GM18909 (cell line): ENCODE measurements around the gene ROBO1.

Source experiments
- ATAC-seq: cut with Tn5 transposase; IDR thresholded peaks from one replicate; pipeline ENCODE4 v1.9.1; 2021; ENCODE audit warnings: mild to moderate bottlenecking; ENCODE audit not compliant: unreplicated experiment, poor library complexity

ROBO1 gene

DNA sequence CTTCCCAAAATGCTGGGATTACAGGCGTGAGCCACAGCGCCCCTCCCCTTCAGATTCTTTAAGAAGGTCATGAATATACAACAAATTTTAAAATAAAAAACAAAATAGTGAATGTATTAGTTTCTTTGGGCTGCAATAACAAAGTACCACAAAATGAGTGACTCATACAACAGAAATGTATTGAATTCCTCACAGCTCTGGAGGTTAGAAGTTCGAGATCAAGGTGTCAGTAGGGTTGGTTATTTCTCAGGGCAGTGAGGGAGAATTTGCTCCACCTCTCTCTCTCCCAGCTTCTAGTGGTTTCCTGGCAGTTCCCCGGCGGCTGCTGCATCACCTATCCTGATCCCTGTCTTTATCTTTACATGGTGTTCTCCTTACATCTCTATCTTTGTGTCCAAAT is 804.0 kb downstream of the ROBO1 start:
- no peak for ATAC-seq

DNA sequence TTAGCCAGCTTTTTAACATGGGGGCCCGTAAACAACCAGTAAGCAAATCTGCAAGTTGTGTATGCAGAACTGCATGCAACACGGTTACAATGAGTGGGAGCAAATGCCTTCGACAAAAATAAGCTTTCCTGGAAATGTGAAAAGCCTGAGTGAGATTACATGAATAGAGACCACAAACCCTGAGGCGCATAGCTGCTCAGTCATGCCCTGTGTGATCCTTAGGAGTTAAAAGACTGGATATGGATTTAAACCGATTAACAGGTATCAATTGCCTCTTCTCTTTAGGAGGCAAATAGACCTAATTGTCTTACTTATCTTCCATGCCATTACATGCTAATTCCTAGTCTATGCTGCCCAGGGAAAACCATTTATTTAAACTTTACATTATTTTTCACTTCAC is 810.3 kb downstream of the ROBO1 start:
- ATAC-seq: no peak

DNA sequence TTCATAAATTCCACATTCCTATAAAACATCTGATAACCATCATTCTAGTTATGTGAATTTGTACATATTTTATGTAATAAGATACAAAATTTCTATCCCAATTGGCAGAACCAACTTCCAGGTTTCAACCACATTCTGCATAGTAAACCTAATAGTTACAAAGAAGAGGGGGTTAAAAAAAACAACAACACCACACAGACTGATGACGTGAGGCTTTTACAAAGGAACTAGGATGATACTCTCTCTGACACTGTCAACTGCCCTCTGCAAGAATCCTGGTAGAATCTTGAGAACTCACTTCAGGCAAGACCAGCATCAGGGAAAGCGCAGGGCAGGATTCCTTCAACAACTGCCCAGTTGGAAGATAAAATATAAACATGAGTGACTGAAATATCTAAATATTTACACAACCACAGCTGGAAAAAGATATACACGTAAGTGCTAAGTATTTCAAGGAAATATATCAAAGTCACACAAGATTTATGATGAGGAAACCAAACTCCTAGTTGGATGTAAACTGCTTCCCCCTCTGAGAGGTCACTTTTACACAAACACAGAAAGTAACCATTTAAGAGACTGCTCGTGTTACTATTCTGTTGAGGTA is 816.4 kb downstream of the ROBO1 start:
- ATAC-seq: no peak

DNA sequence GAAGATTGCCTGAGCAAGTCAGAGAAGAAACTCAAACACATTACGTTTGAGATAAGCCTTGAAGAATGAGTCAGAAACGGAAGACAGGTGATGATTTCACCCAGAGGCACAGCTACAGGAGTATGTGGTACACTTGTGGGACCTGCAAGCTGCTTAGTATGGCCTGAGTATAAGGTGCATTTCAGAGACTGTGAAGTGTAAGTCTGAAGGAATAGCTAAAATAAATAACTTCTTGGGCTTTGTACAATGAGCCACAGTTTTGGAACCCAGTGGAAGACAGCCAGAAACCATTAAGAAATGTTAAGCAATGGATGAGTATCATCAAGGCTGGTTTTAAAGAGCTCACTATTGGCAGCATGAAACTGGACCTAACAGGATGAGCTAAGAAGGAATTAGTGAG is 826.2 kb downstream of the ROBO1 start:
- ATAC-seq: no peak

DNA sequence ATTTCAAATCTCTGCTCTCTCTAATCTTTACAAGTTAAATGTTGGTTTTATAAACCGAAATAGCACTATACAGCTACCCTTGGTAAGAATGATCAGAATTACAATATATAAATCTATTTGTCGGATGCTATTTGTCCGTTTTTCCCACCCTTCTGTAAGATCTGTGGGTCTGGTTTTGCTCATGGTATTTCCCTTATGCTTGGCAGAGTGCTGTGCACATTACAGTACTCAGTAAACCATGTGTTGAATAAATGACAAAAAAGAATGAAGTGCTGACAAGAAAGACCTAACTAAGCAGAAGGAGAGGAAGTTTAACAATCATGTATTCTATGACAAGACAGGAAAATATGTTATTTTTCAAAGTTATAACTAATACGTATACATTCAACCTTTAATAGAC is 827.2 kb downstream of the ROBO1 start:
- ATAC-seq: no peak

DNA sequence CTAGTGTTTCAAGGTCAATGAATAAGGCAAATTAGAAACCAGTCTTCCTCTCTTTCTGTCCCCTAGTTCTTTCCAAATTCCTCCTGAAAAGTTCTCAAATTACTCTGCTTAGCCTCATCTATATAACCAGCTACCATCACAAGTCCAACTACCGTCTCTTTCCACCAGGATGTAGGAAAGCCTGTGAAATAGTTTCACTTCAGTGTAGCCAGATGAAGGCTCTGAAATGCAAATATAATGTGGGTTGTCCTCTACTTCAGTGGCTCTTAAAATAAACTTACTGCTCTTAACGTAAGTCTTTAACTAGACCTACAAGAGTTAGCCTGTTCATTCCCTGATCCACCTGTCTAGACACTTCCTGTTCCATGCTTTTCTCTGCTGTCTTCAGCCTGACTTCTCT is 827.7 kb downstream of the ROBO1 start:
- no peak for ATAC-seq

DNA sequence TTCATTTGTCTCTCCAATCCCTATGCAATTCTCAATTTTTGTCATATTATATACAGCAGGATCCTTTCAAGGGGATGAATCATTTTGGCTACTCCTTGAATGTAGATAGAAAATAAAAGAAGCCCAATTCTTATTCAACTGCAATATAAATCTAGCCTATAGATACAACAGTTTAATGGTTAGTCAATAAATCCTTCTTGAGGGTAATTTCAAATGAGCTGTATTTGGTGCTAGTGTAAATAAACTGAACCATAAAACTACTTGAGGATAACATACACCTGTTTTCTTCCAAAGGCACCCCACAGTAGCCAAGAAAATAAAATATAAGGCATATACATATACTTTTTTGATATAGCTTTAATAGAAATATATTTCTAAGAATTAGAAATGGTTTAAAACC is 830.3 kb downstream of the ROBO1 start:
- no peak for ATAC-seq

DNA sequence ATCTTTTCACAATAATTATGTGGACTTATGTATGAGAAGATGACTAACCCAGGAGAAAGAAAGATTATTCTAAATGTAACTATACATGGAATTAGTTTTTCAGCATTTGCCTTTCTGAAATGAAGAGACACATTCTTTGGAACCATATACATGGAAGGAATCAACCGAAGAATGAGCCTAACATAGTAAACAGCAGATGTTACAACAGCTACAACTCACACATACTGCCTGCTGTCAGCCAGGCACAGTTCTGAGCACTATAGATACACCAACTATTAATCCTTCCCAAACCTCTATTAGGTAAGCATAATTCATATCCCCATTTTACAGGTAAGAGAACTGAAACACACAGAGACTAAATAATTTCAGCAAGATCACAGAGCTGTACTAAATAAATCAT is 840.0 kb downstream of the ROBO1 start:
- ATAC-seq: no peak

DNA sequence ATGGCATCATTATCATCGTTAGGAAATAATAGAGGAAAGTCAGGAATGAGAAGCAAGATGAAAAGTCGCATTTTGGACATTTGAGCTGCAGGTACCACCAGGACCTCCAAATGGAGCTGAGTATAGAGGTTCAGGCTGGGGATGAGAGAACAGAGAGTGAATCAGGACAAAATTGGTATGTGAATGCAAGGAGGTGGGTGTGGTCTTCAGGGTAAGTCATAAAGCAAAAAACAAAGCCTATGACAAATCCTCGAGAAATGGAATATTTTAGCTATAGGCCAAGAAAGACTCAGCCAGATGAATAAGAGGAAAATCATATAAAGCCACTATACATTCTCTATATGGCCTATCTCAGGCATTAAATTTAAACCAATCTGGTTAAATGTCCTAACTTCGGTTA is 841.3 kb downstream of the ROBO1 start:
- no peak for ATAC-seq

DNA sequence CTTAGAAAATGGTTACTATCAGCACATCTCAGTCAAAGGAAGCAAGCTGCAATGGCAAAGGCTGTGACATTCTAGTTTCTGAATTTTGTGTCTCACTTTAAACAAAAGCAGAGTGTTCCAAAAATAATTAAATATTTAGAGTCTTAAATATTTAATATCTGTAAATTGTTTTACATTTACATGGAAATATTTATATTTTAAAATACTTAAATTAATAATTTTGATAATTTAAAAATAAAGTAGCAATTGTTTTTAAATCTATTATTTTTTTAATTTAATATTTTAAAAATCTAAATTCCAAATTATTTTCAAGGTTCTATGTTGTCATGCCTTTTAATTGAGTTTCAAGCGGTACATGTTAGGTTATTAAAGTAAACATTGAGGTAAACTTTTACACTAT is 843.1 kb downstream of the ROBO1 start:
- ATAC-seq: no peak

DNA sequence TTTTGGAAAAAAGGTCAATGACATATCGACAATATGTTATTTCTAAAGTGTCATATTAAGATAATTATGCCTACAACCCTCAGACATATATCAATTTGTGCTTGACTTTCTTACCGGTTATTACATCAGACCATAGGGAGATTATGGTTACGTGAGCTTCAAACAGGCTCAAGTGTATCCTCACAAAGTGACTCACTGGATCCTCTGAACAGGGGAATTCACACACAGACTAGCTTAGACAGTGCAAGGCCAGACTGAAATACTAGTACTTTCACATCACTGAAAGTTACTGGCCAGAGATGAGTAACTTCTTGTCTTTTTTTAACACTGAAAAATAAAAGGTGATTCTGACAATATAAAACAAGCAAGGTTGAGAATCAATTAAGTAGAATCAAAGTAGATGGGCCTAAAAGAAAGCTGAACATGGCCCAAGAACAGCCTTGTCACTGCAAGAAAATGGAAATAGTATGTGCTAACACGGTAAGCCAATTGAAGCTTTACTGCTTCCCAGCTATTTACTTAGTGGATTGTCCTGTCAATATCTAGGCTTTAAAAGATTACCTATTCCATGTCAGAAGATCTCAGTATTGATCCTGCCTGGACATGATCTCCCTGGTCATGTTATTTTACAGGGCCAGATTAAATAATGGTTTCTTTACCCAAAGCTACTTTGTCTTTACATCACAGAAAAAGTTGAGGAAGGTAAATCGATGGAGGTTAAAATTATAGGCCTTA is 848.6 kb downstream of the ROBO1 start:
- no peak for ATAC-seq

DNA sequence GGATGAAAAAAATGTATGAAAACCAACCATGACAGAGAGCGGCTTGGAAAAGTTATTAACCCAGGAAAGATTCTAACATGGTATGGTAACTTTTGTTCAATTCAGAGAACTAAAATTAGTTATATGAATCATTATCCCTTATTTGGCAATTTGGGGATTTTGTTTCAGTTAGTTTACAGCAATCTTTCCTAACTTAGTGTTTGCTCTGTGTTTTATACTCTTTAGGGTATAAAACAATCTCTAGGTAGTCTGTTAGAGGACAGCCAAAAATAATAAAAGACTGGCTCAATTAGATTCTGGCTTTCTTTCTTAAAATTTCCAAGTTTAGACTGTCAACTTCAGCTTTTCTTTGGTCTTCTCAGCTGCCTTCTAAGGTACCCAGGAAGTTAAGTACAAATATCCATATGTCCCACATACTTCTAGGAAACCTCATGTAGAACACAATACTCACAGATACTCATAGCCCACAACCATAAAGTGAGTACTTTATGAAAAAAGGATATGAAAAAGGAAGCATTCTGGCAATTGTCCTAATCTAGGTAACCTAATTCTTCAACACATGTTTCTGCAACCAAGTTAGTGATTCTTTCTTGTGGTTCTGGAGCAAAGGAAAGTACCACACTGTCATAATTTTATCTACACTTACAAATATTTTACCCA is 849.3 kb downstream of the ROBO1 start:
- no peak for ATAC-seq

DNA sequence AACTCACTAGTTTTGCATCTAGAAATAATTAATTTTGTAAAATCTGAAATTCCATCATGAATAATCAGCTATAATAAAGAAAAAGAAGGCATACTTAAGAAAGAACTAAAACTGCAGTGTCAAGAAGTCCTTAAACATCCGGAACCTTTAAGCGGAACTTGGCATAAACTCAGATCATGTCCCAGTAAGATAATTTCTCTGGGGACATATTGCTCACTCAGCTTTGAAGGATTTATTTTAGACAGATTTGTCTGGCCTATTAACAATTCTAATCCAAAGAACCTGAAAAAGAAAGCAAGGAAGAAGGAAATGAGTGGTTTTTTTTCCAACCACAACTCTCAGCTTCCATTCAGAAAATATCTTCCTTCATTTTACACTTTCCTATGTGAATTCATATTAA is 850.3 kb downstream of the ROBO1 start:
- no peak for ATAC-seq

DNA sequence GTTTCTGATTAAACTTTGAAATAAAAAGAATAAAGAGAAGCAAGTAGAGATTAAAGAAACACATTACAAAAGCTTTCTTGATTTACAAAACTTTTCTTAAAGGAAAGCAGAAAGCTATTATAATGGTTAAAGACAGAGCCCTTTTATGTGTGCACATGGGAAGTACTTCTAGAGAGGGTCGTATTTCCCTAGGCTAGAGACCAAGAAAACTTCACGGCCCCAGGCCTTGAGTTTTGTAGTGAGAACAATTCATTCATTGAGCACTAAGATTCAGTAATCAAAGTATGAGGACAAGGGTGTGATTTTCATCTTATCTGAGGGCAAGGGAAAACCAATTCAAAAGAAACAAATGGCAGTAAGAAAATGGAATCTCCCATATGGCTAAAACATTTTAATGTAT is 854.1 kb downstream of the ROBO1 start:
- ATAC-seq: no peak

DNA sequence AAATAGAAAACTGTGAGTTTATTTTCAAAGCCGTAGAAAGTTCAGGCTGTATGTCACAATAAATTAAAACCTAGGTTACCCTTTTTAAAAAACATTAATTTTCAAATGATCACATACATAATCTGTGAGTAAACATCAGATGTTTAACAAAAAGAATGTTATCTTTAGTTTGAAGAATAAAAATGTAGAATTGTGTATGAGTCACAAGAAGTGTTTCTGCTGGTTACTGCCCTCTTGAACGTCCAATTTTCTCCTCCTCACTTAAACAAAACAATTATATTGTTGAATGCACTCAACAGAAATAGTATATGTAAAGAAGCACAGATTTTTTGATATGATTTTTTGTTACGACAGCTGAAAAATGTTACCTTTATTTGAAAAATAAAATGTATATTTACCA is 855.1 kb downstream of the ROBO1 start:
- ATAC-seq: no peak

DNA sequence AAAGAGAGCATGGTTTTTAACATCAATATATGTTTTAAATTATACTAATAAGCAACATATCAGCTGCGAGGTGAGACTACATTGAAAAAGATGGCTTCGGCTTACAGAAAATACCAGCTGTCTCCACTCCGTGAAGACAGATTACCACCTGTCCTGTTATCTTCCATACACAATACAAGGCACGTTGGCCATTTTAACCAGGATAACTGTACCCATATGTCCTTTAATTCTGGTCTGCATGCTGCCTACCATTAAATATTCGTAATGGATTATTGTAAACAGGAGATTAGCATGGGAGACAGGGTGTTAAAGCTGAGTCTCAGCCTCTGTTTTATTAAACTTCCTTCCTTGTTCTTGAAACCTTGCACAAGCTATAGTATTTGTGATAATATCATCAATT is 855.5 kb downstream of the ROBO1 start:
- no peak for ATAC-seq

DNA sequence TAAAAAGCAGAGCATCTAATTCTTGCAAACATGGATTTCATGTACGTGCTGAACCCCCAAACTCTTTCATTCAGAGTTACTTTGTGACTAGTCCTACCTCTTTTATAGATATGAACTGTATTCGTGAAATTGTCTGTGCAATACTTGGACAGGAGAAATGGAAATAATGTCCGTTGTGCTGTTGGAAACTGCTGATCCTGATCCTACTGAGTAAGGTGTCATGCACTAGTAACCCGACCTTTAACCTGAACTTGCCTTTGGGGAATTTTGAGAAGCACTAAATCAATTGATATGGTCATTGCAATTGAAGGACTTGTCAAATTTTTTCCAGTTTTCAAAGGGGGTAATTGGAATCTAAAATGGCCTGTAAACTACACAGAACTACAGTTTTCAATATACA is 856.4 kb downstream of the ROBO1 start:
- no peak for ATAC-seq

DNA sequence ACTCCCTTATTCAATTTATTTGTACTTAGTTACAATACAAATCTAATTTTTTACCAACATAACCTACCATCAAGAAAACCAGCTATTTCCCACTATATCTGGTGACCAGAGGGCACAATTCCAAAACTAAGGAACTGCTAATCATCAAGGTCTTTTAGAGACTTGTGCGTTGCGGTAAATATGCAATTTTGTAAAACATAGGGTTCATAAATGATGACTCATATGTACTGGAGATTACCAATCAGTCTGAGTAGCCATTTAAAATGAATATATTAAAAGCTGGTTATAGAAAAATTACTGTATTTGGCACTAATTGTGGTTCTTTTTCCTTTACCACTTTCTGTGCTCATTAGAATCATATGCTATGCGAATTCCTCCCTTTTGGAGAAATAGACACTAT is 859.6 kb downstream of the ROBO1 start:
- no peak for ATAC-seq

DNA sequence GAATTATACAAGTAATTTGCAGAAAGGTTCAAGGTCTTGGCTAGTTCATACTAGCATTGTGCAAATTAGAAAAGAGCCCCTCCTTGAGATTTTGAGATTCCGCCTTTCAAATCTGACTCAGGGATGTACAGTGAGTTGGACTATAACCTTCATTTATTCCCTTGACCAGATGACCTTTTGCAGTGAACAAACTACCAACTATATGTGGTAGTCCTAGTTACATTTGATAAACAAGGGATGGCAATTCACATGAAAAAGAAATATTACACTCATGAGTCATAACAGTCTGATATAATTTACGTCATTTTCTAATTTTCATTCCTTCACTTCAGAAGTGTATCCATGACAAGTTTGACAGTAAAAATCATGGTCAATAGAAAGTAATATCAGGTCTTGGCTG is 860.4 kb downstream of the ROBO1 start:
- ATAC-seq: no peak

DNA sequence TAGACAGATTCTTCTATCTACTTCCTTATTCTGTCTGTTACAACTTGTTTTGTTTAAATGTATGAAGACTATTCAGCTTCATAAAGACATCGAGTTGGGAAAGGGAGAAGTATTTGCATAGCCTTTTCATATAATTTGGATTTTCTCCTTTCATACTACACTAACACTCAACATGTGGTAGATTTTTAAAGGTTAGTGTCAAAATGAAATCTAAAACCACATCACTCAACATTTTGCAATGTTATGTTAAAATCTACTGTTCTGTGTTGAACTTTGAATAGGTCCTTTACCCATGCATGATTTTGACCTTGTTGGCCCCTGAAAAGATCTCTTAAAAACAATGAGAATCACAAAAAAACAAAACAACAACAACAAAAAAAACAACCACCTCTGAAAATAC is 860.9 kb downstream of the ROBO1 start:
- no peak for ATAC-seq

DNA sequence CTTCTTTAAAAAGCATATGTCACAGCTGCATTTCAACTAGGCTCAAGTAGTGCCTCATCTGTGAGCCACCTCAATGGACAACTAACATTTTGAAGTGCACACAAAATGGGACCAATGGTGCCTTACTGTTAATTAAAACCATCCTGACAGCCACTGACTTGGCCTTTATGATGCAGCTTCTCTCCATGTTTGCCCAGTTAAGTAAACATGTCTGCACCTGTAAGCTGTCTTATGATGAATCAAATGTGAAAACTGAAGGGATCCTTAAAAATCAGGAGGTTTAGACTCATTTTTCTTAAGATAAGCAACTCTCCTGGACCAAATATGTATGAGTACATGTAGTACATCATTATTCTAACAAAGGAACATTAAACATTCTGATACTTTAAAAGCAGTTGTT is 861.6 kb downstream of the ROBO1 start:
- ATAC-seq: no peak

DNA sequence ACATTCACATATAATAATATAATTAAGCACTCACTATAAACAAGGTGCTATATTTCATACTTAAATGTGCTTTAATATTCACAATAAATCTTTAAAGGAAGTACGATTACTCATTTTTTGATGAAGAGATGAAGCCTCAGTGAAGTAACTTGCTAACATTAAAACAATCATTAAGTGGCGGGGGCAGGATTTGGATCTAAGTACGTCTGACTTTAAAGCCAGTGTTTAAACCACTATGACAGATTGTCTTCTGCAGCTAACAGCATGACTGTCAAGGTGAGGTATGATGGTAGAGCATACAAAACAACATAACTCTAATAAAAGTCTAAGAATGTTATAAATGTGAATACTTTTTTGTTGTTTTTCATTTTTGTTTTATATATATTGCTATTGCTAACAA is 862.1 kb downstream of the ROBO1 start:
- no peak for ATAC-seq
